KMS-11 (cell line): ENCODE results near the gene ADAP1.

Source experiments
- H2AFZ ChIP-seq: fragments of 200-600 bp; sonication (generic); 2 replicates; pipeline ENCODE4 v1.6.1; 2016; ENCODE audit warnings: antibody characterized with exemption, mixed run types, low read depth
- H3K27ac ChIP-seq: fragments of 200-600 bp; sonication (generic); 2 replicates; pipeline ENCODE4 v1.6.1; 2016; ENCODE audit warnings: mild to moderate bottlenecking, mixed run types
- H3K27me3 ChIP-seq: fragments of 200-600 bp; sonication (generic); 2 replicates; pipeline ENCODE4 v1.6.1; 2017; ENCODE audit warnings: mild to moderate bottlenecking, low read depth, mixed run types, moderate library complexity; ENCODE audit not compliant: insufficient read depth
- H3K36me3 ChIP-seq: fragments of 200-600 bp; sonication (generic); 2 replicates; pipeline ENCODE4 v1.6.1; 2017; ENCODE audit warnings: mild to moderate bottlenecking, mixed run types; ENCODE audit not compliant: insufficient read depth
- H3K4me1 ChIP-seq: fragments of 200-600 bp; sonication (generic); 2 replicates; pipeline ENCODE4 v1.6.1; 2016; ENCODE audit warnings: mild to moderate bottlenecking, low read depth, mixed run types; ENCODE audit not compliant: poor library complexity, severe bottlenecking
- H3K4me2 ChIP-seq: fragments of 200-600 bp; sonication (generic); 2 replicates; pipeline ENCODE4 v1.7.0; 2016; ENCODE audit warnings: mild to moderate bottlenecking, mixed run types
- H3K4me3 ChIP-seq: fragments of 200-600 bp; sonication (generic); IDR thresholded peaks from 2 replicates; pipeline ENCODE4 v1.6.1; 2017; ENCODE audit warnings: low read depth, low read length, mixed read lengths; ENCODE audit not compliant: insufficient read depth
- H3K79me2 ChIP-seq: fragments of 200-600 bp; sonication (generic); 2 replicates; pipeline ENCODE4 v1.6.1; 2016; ENCODE audit warnings: low read depth, mixed run types; ENCODE audit not compliant: insufficient read depth
- H3K9ac ChIP-seq: fragments of 200-600 bp; sonication (generic); 2 replicates; pipeline ENCODE4 v1.6.1; 2016; ENCODE audit warnings: mild to moderate bottlenecking, mixed run types
- H4K20me1 ChIP-seq: fragments of 200-600 bp; sonication (generic); 2 replicates; pipeline ENCODE4 v1.6.1; 2016; ENCODE audit warnings: mild to moderate bottlenecking, mixed run types; ENCODE audit not compliant: insufficient read depth
- CTCF ChIP-seq: fragments of 200-600 bp; sonication (generic); conservative IDR thresholded peaks from 2 replicates; pipeline ENCODE4 v1.6.1; 2017; ENCODE audit warnings: low read depth, mild to moderate bottlenecking, antibody characterized with exemption, low read length, moderate library complexity, mixed read lengths

The ADAP1 gene

DNA sequence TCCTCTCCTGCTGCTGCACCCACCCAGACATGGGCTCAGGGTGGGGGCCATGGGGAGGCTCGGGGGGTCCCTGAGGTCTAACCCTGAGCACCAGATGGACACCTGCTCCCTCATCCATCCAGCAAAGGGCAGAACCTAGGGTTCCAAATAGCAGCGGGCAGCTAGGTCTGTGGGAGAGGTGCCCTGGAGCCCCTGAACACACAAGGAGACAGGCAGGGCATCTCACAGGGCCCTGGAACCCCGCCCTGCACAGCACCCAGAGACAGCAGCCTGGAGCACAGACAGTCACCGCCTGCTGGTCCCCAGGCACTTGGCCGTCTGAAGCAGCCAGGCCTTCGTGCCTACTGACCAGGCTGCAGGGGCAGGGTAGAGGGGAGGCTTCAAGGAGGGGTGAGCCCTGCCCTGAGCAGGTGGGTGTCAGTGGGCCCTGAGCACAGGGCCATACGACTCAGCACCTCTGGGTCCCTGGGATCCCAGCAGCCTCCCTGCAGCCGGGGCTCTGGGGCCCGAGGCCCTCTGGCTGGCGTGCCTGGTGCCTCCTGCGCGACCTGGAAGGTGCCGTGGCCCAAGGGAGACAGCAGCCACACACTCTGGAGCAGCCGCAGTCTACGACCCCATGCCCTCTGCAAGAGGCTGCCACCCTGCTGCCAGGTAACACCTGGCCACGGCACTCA is 39.8 kb downstream of the ADAP1 start:
- Histone ChIP-seq H3K79me2 (no peaks in the 10 kb centered on the region), H3K4me1 (no peaks in the 10 kb centered on the region), H4K20me1 (no peaks in the 10 kb centered on the region), H3K4me2 (no peak overlapping the region), H3K27me3 (peaks cover 32% of the 10 kb centered on the region; the same call in 1 of the 2 replicates), H3K36me3 (no peaks in the 10 kb centered on the region), H3K27ac (no peak overlapping the region), H3K4me3 (no peak overlapping the region), H2AFZ (no peak overlapping the region), H3K9ac (no peak overlapping the region)
- no peak for TF ChIP-seq CTCF

GRCh38 chr7:913736-914520 is 40.6 kb downstream of the ADAP1 start:
- H3K4me2 ChIP-seq = no peak overlapping the region

GRCh38 chr7:911791-912480 is 42.5 kb downstream of the ADAP1 start:
- H3K27me3 ChIP-seq = peaks cover 37% of the 10 kb centered on the region
- no peaks in the 10 kb centered on the region for H4K20me1 ChIP-seq
- H3K36me3 ChIP-seq = no peaks in the 10 kb centered on the region
- H3K9ac ChIP-seq = no peak overlapping the region
- TF ChIP-seq CTCF = no peak
- no peak overlapping the region for H3K4me2 ChIP-seq
- H2AFZ ChIP-seq = no peak overlapping the region
- no peaks in the 10 kb centered on the region for H3K79me2 ChIP-seq
- H3K4me3 ChIP-seq = no peak overlapping the region
- no peaks in the 10 kb centered on the region for H3K4me1 ChIP-seq
- H3K27ac ChIP-seq = no peak overlapping the region

More at GRCh38 chr7:913736-914520, 40.6 kb downstream of the ADAP1 start:
- Histone ChIP-seq H2AFZ (no peak overlapping the region), H4K20me1 (no peaks in the 10 kb centered on the region), H3K27me3 (peaks cover 35% of the 10 kb centered on the region), H3K9ac (no peak overlapping the region), H3K27ac (no peak overlapping the region), H3K4me3 (no peak overlapping the region), H3K4me1 (no peaks in the 10 kb centered on the region), H3K36me3 (no peaks in the 10 kb centered on the region), H3K79me2 (no peaks in the 10 kb centered on the region)
- no peak for TF ChIP-seq CTCF

GRCh38 chr7:910931-911431 is 43.5 kb downstream of the ADAP1 start:
- Histone ChIP-seq H4K20me1 (no peaks in the 10 kb centered on the region), H3K27ac (no peak overlapping the region), H2AFZ (no peak overlapping the region), H3K9ac (no peak overlapping the region), H3K27me3 (peaks cover 31% of the 10 kb centered on the region), H3K4me1 (no peaks in the 10 kb centered on the region), H3K4me3 (no peak overlapping the region), H3K36me3 (no peaks in the 10 kb centered on the region), H3K4me2 (no peak overlapping the region), H3K79me2 (no peaks in the 10 kb centered on the region)
- no peak for TF ChIP-seq CTCF
